ENCODE measurements around the gene CCDC88C. TPM values are rescaled to one million over a fixed set of nuclear protein-coding genes. Genes with fewer than 3 reads are reported as not detected.
"Not testable (repeated sequence)": the region's sequence is repeated elsewhere in the genome, so short reads cannot be mapped to it uniquely, and the experiment has no call there.

Gene CCDC88C
- polyA plus RNA-seq, 4 donors, result 32.6 to 36.2 (median 34.0) TPM

- no peak for DNase-seq (ENCODE audit: low read depth in 4 of 4, low spot score in 3 of 4)
These were observed 137.5 kb downstream of the CCDC88C start for GRCh38 chr14:91280129-91280528.

DNA sequence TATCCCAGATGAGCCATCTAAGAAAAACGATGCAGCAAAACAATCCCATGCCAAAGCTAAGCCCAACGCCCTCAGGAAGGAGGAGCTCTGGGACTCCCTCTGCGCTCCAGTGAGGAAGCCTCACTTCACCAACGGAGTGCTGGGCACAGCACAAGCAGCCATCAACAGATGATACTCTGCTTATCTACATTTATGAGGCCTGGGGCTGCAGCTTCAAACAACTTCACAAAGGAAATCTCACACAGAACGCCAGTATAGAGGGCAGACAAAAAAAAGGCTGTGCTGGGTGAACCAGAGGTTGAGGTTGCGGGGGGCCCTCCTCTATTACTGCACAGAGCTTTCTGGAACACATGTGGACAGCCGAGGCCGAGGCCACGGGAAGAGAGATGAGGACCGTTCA is 138.3 kb downstream of the CCDC88C start:
- no peak for DNase-seq (ENCODE audit: low read depth in 4 of 4, low spot score in 3 of 4)

DNA sequence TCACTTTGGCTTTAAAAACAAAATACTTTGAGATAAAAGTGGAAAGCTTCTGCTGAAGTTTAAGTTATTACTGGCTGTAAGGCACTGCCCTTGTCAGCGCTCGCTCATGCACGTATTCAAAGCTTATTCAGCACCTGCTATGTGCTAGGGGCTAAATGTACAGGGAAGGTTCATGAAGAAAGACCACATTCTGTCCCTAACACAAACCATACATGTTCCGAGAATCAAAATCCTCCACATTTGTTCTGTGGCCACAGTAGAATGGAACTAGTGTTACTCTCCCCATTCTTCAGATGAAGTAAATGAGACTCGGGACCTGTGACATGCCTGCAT is 139.3 kb downstream of the CCDC88C start:
- DNase-seq (ENCODE audit: low read depth in 4 of 4, low spot score in 3 of 4), result no peak

DNA sequence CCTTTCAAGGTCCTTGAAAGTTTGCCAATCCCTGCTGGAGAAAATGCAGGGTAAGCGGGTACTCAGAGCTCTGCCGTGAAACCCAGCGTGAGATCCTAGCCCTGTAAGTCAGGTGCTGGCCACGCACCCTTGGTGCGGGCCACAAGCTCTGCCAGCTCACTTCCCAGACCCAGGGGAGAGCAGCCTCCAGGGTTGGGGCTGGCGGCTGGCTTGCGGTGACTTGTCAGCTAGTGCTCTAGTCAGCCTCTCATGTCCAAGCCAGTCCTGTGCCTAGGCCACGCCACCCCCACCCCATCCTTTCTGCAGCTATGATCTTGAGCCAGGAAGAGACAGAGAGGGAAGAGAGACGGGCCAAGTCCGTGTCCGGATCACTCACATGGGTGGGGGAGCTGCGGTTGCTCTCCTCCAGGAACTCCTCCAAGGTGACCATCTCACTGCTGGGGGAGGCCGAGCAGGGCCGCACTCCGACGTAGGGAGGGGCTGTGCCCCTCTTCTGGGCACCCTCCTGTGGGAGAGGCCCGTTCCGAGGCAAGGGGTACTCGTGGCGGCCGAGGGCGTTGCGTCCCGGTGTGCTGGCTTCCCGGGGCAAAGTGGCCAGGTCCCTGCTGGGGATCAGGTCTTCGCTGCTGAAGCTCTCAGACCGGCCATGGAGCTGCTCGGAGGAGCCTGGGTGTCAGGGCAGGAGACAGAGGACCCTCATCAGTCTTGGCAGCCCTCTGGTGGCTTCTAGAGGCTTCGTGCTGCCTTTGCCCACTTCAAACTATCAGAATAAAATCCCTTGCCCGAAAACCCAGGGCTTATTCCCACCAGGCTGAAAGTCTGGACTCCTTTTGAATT is 139.9 kb downstream of the CCDC88C start:
- DNase-seq (ENCODE audit: low read depth in 4 of 4, low spot score in 3 of 4), result no peak

DNA sequence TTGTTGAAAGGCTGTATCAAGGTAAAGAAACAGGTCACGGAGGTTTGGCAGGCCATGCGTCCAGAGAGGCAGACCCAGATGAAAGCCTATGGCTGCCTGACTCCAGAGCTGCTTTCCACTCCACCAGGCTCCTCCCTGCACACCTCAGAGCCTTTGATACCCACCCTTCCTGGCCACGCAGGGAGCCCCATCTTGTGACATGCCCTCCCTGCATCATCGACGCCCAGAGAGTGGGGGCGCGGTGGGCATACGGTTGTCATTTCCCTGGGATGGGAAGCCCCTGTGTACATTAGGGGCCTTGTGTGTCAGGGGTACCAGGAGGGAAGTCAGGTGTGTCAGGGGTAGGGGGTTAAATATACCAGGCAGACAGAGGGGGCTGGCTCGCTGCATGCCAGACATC is 142.8 kb downstream of the CCDC88C start:
- no peak for DNase-seq (ENCODE audit: low read depth in 4 of 4, low spot score in 3 of 4)

DNA sequence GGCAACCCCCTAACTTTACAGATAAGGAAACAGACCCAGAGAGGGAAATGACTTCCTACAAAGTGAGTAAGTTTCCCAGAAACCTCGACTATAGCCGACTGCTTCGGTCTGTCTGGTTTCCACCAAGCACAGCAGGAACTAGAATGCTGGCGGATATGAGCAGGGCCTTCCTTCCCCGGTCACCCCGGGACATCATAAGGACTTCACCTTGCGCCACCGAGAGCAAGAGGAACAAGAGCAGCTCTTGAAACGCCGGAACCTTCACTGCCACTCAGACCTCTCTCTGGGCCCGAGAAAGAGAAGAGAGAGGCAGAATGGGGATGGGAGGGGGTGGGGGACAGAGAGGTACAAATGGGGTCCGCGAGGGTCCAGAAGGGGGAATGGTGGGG is 143.7 kb downstream of the CCDC88C start:
- no peak for DNase-seq (ENCODE audit: low read depth in 4 of 4, low spot score in 3 of 4)

DNA sequence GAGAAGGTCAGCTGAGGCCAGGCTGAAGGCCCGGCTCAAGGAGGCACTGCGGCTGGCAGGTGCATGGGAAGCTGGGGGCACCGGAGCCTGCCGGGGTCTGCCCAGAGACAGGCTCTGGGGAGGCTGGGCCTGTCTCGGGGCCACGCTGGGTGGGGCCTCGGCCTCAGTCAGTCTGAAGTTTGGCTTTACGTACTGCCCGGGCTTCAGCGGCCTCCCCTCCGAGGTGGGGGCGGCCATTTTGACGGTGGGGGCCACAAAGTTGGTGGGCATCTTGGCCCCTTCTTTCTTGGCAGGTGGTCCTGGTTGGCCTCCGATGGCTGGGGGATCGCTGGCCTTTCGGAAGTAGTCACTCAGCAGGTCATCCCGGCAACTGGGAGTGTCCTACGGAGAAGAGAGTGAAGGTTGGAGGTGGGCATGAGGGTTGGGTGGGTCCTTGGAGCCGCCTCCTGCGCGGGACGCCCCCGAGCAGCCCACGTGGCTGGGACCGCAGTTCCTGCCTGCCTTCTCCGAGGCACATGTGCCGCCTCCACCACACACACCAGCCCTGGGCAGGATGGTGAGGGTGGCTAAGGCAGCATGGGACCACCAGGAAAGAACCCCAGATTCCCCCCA is 144.2 kb downstream of the CCDC88C start:
- DNase-seq (ENCODE audit: low read depth in 4 of 4, low spot score in 3 of 4), result no peak

DNA sequence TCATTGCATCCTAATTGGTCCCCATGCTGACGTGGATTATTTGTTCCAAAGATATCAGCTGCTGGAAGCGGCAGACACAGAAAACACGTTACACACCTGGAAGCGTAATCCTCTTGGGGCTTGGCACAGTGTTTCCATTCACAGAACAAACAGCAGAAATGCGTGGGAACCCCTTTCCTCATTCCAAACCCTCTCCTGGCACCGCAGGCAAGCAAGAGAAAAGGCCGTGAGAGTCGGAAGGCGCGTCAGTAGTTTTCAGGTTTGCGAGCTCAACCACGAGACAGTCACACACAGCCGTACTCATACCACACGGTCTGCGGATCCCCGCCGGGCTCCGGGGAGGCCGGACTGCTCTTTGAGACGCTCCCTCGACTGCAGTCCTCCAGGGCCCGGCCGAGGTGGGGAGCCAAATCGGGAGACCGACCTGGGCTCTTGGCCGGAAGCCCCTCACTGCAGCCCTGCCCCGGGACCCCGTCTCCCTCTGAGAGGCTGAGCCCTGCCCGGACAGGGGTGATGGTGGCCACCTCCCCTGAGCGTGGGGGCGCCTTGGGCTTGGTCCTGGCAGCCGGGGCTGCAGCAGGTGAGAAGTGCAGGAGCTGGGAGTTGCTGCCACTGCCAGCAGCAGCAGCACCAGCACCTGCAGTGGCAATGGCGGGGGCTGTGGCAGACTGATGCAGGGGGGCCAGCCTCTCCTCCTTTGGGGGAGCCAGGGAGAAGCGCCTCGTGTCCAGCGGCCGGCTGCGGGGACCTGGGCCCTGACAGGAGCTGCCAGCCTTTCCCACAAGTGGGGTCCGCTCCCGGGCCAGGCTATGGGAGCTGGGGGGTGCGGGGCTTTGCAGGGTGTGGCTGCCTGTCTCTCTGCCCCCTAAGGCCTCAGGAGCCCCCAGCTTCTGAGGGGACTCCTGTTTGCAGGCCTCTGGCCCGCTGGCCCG is 145.0 kb downstream of the CCDC88C start:
- no peak for DNase-seq (ENCODE audit: low read depth in 4 of 4, low spot score in 3 of 4)

DNA sequence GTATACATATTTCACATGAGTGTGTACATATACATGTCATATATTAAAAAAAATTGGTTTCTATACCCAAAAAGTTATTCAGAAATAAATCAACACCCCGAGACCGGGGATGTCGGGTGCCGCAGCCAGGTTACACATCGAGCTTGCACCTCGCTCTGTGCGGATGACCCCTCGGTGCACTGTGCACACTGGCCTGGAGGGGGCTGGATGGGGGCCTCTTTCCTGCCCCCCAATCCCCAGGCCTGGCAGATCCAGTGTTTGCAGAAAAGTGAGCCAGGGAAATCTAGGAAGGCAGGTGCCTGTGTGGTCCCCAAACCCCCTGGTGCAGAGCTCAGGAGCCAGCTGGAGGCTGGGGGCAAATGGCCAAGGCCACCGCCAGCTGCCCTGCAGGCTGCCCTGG is 146.0 kb downstream of the CCDC88C start:
- no peak for DNase-seq (ENCODE audit: low read depth in 4 of 4, low spot score in 3 of 4)

DNA sequence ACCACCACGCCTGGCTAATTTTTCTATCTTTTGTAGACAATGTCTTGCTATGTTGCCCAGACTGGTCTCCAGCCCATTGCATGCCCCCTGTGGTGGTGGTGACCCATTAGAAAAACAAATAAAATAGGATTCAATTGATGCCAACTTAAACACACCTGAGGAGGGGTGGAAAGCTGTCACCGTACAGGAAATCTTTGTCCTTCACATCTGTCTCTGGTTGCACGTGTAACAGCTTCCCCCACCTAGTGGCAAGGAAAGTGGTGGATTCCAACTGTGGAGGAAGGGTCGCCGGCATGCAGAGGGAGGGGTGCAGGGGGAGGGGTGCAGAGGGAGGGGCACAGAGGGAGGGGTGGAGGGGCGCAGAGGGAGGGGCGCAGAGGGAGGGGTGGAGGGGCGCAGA is 147.0 kb downstream of the CCDC88C start:
- no peak for DNase-seq (ENCODE audit: low read depth in 4 of 4, low spot score in 3 of 4)

DNA sequence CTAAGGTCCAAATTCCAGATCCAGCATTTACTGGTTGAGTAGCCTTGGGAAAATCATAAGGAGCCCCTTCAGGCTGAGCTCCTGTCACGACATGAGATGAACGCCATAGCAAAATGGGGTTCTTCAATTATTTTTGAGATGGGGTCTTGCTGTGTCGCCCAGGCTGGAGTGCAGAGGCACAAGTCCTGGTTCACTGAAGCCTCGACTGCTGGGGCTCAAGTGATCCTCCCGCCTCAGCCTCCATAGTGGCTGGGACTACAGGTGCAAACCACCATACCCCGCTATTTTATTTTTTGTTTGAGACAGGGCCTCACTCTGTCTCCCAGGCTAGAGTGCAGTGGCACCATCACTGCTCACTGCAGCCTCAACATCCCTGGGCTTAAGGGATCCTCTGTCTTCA is 147.4 kb downstream of the CCDC88C start:
- no peak for DNase-seq (ENCODE audit: low read depth in 4 of 4, low spot score in 3 of 4)

DNA sequence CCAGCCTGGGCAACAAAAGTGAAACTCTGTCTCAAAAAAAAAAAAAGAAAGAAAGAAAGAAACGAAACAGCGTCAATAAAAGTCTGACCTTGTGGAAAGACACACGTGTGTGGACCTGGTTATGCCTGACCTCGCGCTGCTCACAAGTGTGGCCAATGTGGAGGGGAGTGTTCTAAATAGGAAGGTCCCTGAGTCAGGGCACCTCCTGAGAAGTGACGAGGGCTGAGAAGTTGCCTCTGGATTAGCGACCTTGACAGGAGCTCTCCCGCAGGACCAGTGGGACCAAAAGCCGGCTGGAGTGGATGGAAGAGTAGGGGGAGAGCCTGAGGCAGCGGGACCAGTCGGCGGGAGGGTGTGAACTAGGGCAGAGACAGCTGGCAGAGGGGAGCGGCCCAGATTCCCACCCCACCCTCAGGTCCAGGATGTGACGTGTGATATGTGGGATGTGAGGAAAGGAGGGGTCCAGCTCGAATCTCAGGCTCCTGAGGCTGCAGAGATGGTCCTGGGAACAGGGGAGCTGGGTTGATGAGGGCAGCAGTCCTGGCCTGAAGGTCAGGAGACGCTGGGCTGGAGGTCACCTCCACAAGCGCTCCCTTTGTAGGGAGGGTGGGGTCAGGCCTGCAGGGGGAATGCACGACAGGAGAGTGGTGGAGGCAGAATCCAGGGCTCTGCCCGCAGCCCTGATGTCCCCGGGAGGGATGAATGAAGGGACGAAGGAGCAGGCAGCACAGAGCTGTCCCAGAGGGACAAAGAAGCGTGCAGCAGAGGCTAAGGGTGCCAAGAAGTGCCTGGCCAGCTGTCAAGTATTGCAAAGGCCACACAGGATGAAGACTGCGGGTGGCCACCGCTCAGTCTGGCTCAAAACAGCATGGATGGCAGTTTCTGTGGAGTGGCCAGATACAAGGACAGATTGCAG is 148.3 kb downstream of the CCDC88C start:
- DNase-seq (ENCODE audit: low read depth in 4 of 4, low spot score in 3 of 4), result no peak

- no peak for DNase-seq (ENCODE audit: low read depth in 4 of 4, low spot score in 3 of 4)
These were observed 149.6 kb downstream of the CCDC88C start for GRCh38 chr14:91267965-91268437.

GRCh38 chr14:91266276-91266675 is 151.3 kb downstream of the CCDC88C start:
- DNase-seq (ENCODE audit: low read depth in 4 of 4, low spot score in 3 of 4), result not testable (repeated sequence)

GRCh38 chr14:91265404-91265803 is 152.2 kb downstream of the CCDC88C start:
- DNase-seq (ENCODE audit: low read depth in 4 of 4, low spot score in 3 of 4), result no peak

DNA sequence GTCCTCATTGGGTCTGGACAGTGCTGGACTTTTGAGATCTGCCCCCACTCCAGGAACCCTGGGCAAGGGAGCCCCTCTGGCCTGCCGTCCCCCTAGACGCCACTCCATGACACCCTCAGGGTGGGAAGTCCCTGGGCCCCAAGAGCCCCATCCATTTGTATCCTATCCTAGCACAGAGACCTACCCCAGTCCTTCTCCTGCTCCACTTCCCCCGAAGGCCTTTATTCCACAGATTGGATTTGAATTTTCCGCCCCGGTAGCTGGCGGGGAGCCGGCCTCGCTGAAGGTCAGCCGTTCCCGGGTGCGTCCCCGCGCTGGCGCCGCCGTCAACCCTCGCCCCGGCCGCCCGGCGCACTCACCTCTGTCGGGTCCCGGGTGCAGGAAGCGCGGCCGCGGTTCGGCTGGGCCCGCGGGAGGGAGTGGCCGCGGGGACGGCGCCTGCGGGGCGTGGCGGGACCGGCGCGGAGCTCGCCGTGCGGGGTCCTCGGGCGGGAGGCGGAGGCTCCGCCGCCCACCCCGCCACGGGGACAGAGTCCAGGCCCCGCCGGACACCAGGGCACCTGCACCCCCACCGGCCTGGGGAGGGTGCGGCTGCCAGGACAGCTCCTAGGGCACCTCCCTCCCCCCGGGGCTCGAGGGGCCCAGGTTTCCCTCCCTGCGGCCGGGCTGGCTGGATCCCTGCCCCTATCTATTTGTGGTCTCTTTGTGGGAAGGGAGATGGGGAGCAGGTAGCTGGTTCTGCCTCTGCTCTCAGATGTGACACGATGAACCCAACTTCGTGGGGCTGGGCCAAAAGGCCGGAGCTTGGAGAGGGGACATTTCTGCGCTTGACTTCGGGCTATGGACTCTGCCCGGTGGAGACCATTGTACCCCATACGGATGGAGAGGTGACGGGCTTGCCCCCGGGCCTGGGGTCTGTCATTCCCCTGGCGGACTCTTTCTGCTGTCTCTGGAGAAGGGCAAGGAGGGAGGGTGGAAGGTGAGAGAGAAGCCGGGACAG is 153.2 kb downstream of the CCDC88C start:
- no peak for DNase-seq (ENCODE audit: low read depth in 4 of 4, low spot score in 3 of 4)

DNA sequence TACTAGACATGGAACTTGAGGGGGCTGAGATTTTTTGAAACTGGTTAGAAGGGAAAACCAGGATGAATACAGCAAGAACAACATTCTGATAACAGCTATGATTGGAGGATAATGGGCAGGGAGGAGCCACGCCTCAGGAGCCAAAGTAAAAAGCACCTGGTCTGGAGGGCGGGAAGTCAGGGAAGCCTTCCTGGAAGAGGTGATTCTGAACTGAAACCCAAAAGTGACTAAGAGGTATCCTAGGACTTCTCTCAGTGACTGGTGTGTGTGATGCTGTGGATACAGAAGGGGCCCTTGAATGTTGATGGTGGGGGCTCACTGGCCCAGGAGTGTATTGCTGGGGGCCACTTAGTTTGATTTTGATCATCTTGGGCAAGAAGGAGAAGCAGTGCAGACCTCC is 154.3 kb downstream of the CCDC88C start:
- DNase-seq (ENCODE audit: low read depth in 4 of 4, low spot score in 3 of 4), result no peak

DNA sequence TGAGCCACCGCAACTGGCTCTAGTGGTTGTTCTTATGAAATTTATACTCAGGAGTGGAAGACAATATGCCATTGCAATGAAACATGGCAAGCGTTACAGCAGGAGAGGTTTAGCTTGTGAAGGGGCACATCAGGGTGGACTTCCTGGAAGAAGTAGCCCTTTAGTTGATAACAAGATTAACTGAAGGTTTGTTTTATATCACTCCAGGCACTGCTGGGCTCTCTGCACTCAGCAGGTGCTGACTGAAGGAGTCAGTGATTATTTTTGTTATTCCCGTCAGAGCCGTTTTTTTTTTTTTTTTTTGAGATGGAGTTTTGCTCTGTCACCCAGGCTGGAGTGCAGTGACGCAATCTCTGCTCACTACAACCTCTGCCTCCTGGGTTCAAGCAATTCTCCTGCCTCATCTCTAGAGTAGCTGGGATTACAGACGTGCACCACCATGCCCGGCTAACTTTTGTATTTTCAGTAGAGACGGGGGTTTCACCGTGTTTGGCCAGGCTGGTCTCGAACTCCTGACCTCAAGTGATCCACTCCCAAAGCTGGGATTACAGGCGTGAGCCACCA is 155.6 kb downstream of the CCDC88C start:
- no peak for DNase-seq (ENCODE audit: low read depth in 4 of 4, low spot score in 3 of 4)

- DNase-seq (ENCODE audit: low read depth in 4 of 4, low spot score in 3 of 4), result no peak
These were observed 156.5 kb downstream of the CCDC88C start for GRCh38 chr14:91261115-91261514.
